ENCODE results near the gene HSPA4. TPM values are rescaled to one million over a fixed set of nuclear protein-coding genes. Genes with fewer than 3 reads are reported as not detected.

Gene HSPA4
- total and polyA plus RNA-seq, 7 donors, result 41.2 to 154 (median 108) TPM

GRCh38 chr5:133091034-133091433, 39.2 kb downstream of the HSPA4 start:
- no peak for ATAC-seq
- no peak overlapping the region for H3K4me3 ChIP-seq
- intact Hi-C loops (cut with DNase I), result loop anchor here in 1 of 2 donors (10.0 kb wide), 1 partner anchor 926 kb away; no protein-coding TSS in a partner anchor
- H3K4me1 ChIP-seq, result no peaks in the 10 kb centered on the region
- TF ChIP-seq CTCF (IDR thresholded peaks at IDR 0.05), result no peak
- 78 to 94% (median 90%) methylated on average over 3 of the region's 3 CpGs for WGBS, 3 donors
- no peak overlapping the region for H3K27ac ChIP-seq
- no peaks in the 10 kb centered on the region for H3K27me3 ChIP-seq (ENCODE audit: insufficient read depth in 3 of 3, low read length in 2 of 3)
- no peak for DNase-seq
- H3K36me3 ChIP-seq (ENCODE audit: insufficient read depth in 1 of 2, low read depth in 1 of 2), result peaks cover 13 to 99% of the 10 kb centered on the region in 2 donors
- no peaks in the 10 kb centered on the region for H3K9me3 ChIP-seq

GRCh38 chr5:133106343-133106742, 54.5 kb downstream of the HSPA4 start:
- ATAC-seq, result no peak
- no peaks in the 10 kb centered on the region for H3K27me3 ChIP-seq (ENCODE audit: insufficient read depth in 3 of 3, low read length in 2 of 3)
- intact Hi-C loops (cut with DNase I), result no loop called here

GRCh38 chr5:133106761-133107572, 55.2 kb downstream of the HSPA4 start:
- ATAC-seq (no peak), DNase-seq (no peak)
- Histone ChIP-seq H3K9me3 (no peaks in the 10 kb centered on the region), H3K27ac (no peak overlapping the region), H3K36me3 (ENCODE audit: insufficient read depth in 1 of 2, low read depth in 1 of 2) (peaks cover 5 to 39% of the 10 kb centered on the region in 2 donors), H3K27me3 (ENCODE audit: insufficient read depth in 3 of 3, low read length in 2 of 3) (no peaks in the 10 kb centered on the region), H3K4me1 (peaks cover 9% of the 10 kb centered on the region), H3K4me3 (no peak overlapping the region)
- TF ChIP-seq CTCF (IDR thresholded peaks at IDR 0.05), result no peak
- 84 to 86% (median 86%) methylated on average over 8 of the region's 8 CpGs for WGBS, 3 donors
- intact Hi-C loops (cut with DNase I), result no loop called here

More at GRCh38 chr5:133106343-133106742, 54.5 kb downstream of the HSPA4 start:
- no peak for TF ChIP-seq CTCF (IDR thresholded peaks at IDR 0.05)
- no peak for DNase-seq
- H3K4me1 ChIP-seq, result peaks cover 6% of the 10 kb centered on the region
- H3K9me3 ChIP-seq, result no peaks in the 10 kb centered on the region
- H3K27ac ChIP-seq, result no peak overlapping the region
- no peak overlapping the region for H3K4me3 ChIP-seq
- H3K36me3 ChIP-seq (ENCODE audit: insufficient read depth in 1 of 2, low read depth in 1 of 2), result peaks cover 5 to 45% of the 10 kb centered on the region in 2 donors
- WGBS, 3 donors, result 63 to 82% (median 67%) methylated on average over 3 of the region's 3 CpGs

GRCh38 chr5:133108481-133108921, 56.7 kb downstream of the HSPA4 start:
- TF ChIP-seq CTCF (IDR thresholded peaks at IDR 0.05), result no peak
- no peak overlapping the region for H3K4me3 ChIP-seq
- H3K9me3 ChIP-seq, result no peaks in the 10 kb centered on the region
- peaks cover 15% of the 10 kb centered on the region for H3K4me1 ChIP-seq
- peaks cover 5 to 23% of the 10 kb centered on the region in 2 donors for H3K36me3 ChIP-seq (ENCODE audit: insufficient read depth in 1 of 2, low read depth in 1 of 2)
- DNase-seq (no peak), ATAC-seq (no peak)
- H3K27me3 ChIP-seq (ENCODE audit: insufficient read depth in 3 of 3, low read length in 2 of 3), result no peaks in the 10 kb centered on the region
- intact Hi-C loops (cut with DNase I), result no loop called here
- H3K27ac ChIP-seq, result no peak overlapping the region
- 62 to 69% (median 67%) methylated on average over 7 to 12 of the region's 13 CpGs for WGBS, 3 donors

Measured in psoas muscle (tissue), 8 donors.